ENCODE data around the gene CD3E. TPM values are rescaled to one million over a fixed set of nuclear protein-coding genes. Genes with fewer than 3 reads are reported as not detected.

The CD3E gene
- total and polyA plus RNA-seq, 2 of the 13 experiments (the other 11 are each of a cell fraction or from before 2014, with no cell fraction given), result not detected

GRCh38 chr11:118265954-118266353, 38.6 kb upstream of the CD3E start:
- DNase-seq (ENCODE audit: low spot score) (no peak), FAIRE-seq (no peak), ATAC-seq (no peak)
- TF ChIP-seq, protein P1, sequence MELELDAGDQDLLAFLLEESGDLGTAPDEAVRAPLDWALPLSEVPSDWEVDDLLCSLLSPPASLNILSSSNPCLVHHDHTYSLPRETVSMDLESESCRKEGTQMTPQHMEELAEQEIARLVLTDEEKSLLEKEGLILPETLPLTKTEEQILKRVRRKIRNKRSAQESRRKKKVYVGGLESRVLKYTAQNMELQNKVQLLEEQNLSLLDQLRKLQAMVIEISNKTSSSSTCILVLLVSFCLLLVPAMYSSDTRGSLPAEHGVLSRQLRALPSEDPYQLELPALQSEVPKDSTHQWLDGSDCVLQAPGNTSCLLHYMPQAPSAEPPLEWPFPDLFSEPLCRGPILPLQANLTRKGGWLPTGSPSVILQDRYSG (CRISPR knock-in tag; IDR thresholded peaks at IDR 0.05), result no peak
- TF ChIP-seq PAWR (CRISPR knock-in tag; IDR thresholded peaks at IDR 0.05; ENCODE audit: borderline replicate concordance) (no peak), ZFX (CRISPR knock-in tag; IDR thresholded peaks at IDR 0.05; ENCODE audit: low read depth) (no peak), CBFB (CRISPR knock-in tag; IDR thresholded peaks at IDR 0.05) (no peak), HDAC1 (CRISPR knock-in tag; IDR thresholded peaks at IDR 0.05) (no peak), ISX (CRISPR knock-in tag; conservative IDR thresholded peaks at IDR 0.05) (no peak)
- TF ChIP-seq, protein P2, sequence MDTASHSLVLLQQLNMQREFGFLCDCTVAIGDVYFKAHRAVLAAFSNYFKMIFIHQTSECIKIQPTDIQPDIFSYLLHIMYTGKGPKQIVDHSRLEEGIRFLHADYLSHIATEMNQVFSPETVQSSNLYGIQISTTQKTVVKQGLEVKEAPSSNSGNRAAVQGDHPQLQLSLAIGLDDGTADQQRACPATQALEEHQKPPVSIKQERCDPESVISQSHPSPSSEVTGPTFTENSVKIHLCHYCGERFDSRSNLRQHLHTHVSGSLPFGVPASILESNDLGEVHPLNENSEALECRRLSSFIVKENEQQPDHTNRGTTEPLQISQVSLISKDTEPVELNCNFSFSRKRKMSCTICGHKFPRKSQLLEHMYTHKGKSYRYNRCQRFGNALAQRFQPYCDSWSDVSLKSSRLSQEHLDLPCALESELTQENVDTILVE (CRISPR knock-in tag; IDR thresholded peaks at IDR 0.05), result no peak
- intact Hi-C loops (cut with micrococcal nuclease; ENCODE audit: unreplicated experiment), result no loop called here
- H3K4me1 ChIP-seq (ENCODE audit: insufficient read depth, low read length), result peaks cover 43% of the 10 kb centered on the region
- CTCF ChIA-PET (ENCODE audit: low intra/inter-chr PET ratio, low total read pairs), result no interaction called here
- POLR2A ChIA-PET, result interaction anchor here (1.4 kb wide), 1 partner anchor 15 kb away, joined by 9 read pairs; the partner anchor contains the start of gene MPZL3
- no peaks in the 10 kb centered on the region for H3K9me3 ChIP-seq (ENCODE audit: low read length)
- no peaks in the 10 kb centered on the region for H4K20me1 ChIP-seq (ENCODE audit: insufficient read depth, low read length)
- H3K36me3 ChIP-seq (replicated peaks in 1 of 2; ENCODE audit: control insufficient read depth in 1 of 2, insufficient read depth in 2 of 2, low read length in 2 of 2), result peaks cover 2 to 11% of the 10 kb centered on the region in 2 experiments; a peak in 2 of 5 replicates
- WGBS (ENCODE audit: low lambda C conversion rate), result 56% methylated on average over 1 of the region's 1 CpG
- peaks cover 7% of the 10 kb centered on the region for H3K79me2 ChIP-seq (ENCODE audit: insufficient read depth, low read length)
- BruUV-seq (replicated peaks), result no TSS peak
- in situ Hi-C loops (cut with HindIII; ENCODE audit: extremely low pct_ligation_motif_present, low pct_unique_long_range_greater_than_20kb), result no loop called here
- H3K4me2 ChIP-seq (ENCODE audit: low read depth, low read length), result peak overlapping the region; percentile 81; the same call in 1 of the 2 replicates
- no peak overlapping the region for H3K27ac ChIP-seq (ENCODE audit: extremely low read length, insufficient read depth, low read length)
- H2AFZ ChIP-seq (ENCODE audit: low read length), result no peak overlapping the region
- peak overlapping the region; percentile 28; the same call in 1 of the 2 replicates for H3K9ac ChIP-seq (ENCODE audit: insufficient read depth, low read depth, low read length)
- no peak overlapping the region for H3K4me3 ChIP-seq (replicated peaks in 1 of 3; ENCODE audit: insufficient read depth in 1 of 3, low read depth in 2 of 3, low read length in 3 of 3)
- H3K27me3 ChIP-seq (ENCODE audit: control insufficient read depth in 1 of 2, insufficient read depth in 2 of 2, low read length in 2 of 2), result peaks cover 1 to 22% of the 10 kb centered on the region in 2 experiments; a peak in 4 of 5 replicates
